NCI-H345 treated with DMSO at 0.1 percent for 48 hours (cell line): Measurements from ENCODE around the gene RBM46.

Source experiments
- DNase-seq: peaks from one replicate; lab custom pipeline; 2025; ENCODE audit not compliant: unreplicated experiment; lab: John Stamatoyannopoulos, UW

RBM46 gene, protein sequence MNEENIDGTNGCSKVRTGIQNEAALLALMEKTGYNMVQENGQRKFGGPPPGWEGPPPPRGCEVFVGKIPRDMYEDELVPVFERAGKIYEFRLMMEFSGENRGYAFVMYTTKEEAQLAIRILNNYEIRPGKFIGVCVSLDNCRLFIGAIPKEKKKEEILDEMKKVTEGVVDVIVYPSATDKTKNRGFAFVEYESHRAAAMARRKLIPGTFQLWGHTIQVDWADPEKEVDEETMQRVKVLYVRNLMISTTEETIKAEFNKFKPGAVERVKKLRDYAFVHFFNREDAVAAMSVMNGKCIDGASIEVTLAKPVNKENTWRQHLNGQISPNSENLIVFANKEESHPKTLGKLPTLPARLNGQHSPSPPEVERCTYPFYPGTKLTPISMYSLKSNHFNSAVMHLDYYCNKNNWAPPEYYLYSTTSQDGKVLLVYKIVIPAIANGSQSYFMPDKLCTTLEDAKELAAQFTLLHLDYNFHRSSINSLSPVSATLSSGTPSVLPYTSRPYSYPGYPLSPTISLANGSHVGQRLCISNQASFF

DNA sequence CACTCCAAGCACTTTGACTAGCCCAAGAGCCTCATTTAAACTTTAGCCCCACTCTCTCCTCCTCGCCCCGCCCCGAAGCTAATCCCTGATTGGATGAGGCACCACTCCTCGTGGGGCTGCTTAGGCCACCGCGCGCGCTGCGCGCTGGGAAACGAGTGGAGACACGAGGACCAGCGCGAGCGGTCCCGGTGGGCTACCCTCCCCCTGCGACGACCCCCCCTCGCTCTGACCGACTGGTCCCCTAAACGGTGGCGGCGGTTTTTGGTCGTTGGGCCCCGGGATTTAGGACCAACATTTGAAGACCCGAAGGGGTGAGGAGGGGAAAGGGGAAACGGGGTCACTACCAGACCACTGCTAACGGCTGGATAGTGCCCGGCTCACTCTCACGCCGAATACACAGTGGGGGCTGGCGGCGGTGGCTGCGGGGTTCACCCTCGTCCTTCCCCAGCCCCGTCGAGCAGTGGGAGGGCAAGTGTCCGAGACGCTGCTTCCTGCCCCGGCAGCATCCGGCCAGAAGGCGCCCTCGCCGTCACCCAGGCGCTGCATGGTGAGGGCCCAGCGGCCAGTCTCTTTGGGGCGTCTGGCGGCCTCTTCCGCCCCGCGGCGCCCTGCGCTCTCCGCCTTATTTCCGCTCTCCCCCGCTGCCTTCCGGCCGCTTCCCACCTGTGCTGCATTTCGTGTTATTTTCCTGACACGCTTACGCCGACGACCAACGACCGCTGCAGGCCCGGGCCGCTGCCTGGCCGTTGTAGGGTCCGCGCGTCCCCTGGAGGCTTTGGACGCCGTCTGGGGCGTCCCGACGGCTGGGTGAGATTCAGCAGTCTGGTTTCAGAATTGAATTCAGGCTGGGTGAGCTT is at the start of gene RBM46:
TSS of gene RBM46 (plus strand) at position 147 of the 857 bp plus-strand sequence. CDS start 15,481 bp downstream, outside the sequence.
- no peak for DNase-seq

DNA sequence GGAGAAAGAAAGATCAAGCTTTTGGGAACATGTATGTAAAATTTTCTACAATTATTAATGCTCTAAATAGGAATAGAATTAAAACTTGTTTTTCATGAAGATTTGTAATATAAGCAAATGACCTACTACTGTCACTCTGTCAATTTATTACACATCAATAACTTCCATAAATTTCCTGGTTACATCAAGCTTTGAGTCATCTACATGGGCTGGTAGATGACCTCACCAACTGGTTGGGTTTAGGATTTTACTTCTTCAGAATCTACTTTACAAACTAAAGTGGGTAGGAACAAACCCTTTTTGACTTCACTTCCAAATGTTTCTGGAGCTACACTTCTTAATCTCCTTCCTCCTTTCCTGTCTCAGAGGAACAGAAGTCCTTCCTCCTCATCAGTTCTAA is 49.3 kb upstream of the RBM46 start:
- no peak for DNase-seq

DNA sequence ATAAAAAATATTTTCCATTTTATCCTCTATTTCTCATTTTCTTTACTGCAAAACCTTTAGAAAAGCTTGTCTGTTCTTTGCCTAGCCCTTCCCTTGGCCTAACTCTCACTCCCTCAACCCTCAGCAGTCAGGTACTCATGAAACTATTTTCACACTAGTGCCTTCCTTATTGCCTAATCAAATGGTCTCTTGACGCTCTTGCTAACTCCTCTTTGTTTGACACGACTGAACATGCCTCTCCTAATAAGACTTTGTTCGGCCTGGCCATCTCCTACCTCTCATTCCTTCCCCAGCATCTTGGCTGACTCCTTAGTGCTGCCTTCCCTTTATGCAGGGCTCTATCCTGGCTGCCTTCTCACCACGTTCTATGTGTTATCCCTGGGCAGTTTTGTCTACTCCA is 48.4 kb upstream of the RBM46 start:
- DNase-seq: no peak

DNA sequence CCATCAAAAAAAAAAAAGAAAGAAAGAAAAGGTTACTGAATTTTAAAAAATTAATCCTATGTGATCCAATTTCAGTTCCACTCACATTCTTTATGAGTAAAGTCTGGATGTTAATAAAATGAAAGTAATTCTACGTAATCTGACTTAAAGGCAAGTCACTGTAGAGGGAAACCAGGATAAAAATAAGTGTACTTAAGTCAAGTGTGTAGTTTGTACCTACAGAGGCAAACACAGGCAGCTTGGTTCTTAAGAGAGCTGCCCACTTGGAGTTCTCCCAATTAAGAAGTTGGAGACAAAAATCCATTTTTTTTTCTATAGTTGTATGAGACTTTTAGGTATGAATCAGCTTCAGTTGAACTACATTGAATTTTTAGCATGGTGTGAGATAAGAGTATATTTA is 44.3 kb upstream of the RBM46 start:
- DNase-seq: no peak

DNA sequence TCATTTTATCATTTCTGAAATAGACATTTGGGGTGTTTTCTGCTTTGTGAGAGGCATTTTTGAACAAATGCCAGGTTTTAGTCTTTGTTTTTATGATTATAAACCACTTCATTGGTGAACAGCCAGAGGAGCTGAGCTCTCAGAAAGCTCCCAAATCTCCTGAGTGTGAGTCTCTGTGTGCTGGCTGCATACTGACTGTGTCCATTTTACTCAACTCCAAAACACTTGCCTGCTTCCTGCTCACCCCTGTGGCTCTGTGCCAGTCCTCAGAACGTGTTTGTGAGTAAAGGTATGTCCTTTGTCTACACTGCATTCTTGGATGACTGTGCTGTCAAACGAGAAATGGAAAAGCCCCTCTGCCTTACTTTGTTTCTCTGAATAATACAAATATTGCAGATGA is 42.6 kb upstream of the RBM46 start:
- no peak for DNase-seq

DNA sequence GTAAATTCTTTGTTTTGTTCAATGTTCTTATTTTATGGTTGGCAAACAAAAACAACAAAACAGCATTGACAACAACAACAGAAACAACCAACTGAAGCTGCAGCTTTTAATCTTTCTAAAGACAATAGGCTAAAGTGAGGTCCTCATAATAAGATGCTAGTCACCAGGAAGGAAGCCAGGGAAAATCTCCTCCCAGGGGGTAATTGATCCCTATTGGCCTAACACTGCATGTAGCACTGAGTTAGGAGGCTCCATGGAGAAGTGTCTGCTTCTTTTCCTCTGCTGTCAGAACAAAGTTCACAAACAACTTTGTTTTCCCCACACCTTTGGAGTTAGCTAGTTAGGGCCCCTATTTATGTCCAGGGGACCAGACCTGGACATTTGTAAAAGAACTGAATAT is 42.0 kb upstream of the RBM46 start:
- DNase-seq: no peak

DNA sequence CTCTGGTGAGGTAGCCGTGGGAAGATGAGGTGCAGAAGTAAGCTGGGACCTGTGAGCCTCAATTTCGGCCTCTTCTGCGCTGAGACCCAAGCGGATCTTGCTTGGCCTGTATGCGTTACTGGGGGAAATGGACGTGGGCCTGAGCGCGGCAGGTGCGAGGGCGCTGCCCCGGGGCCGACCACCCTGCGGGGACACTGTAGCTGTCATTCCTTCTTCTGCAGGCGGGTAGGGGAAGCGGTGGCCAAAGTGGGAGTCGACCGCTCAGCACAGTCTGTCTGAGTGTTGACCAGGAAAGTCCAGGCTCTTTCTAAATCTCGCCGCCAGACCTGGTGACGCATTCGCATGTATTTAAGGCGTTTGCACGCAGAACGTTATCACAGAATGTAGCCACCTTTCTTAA is 40.6 kb upstream of the RBM46 start:
- no peak for DNase-seq

DNA sequence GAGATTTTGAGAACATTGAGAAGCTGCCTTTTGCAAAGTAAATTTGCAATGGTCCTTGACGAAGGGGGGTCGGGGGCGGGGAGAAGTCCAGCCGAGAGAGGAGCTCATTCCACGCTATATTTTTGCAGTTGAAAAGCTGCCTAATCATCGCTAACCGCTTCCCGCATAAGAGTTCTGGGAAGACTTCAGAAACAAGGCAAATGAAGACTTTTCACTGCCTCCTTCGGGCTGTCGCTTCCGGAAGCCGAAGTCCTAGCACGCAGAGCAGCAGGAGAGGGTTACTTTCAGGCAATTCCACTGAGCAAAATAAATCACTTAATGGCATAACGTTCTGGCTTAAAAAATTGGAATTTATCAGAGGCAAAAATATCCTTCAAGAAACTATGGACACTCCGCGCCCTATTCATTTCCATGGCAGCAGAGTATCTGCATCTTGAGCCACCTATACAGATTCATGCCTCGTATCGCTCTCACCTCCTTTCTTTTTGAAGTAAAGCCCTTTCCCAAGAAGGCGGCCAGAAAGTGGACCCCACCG is 39.9 kb upstream of the RBM46 start:
- DNase-seq: no peak

DNA sequence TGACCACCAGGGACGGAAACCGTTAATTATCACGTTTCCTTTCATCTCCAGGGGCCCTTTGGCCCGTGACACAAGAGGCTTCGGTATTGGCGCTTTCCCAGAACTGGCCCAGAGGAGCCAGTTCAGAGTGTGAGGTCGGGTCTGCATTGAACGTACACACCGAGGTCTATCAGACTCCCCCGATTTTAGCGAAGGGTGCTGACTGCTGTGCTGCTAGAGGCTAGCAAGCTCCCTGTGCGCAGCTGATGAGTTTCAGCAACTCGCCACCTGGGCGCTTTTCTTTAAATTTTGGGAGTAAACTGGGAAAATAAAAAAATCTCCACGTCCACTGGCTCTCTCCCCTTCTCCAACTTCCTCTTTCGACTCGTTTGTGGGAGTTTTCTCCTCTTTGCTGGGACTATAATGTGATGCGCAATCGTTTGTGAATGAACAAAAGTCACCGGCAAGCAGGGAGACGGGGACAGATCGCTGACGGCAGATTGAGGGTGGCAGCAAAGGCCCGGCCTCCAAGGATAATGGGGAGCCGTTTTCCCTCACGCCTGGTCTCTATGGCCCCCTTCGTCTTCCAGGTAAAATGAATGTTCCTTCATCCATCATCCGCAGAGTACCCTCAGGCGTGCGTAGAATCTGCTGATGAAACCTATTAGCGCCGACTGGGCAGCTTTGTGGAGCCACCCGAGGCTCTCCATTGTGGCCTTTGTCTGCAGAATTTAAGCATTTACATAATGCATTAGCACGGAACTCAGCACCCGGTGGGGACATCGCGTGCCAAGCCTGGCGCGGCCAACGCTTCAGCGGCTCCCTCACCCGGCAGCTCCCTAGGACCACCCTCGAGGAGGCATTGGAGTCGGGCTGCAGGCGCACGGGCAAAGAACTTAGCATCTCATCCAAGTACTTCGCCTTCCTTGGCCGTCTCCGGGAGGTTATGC is 38.9 kb upstream of the RBM46 start:
- DNase-seq: no peak

DNA sequence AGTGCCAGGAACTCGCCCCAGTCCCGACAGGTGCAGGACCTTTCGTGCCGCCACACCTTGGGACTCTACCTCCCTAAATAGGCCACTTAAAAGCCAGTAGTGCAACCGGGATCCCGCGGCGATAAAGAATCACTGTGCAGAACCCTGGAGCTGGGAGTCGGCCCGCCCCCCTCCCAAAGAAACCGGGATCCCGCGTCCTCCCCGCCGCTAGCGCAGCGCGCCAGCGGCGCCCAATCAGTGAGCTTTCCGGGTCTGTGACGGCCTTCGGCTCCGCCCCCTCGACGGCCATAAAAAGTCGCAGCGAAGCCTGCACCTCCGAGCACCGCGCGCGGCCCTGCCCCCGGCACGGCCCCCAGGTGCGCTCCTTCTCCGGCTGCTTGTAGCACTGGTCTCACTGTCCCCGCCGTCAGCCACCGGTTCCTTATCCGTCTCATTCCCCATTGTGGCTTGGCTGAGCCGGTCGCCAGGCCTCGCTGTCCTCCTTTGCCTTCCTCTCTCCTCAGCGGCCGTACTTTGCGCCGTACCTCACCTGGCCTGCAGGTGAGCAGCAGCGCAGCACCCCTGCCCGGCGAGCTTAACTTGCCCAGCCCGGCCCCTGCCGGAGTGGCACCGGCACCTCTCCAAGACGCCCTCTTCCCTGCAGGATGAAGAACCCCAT is 37.3 kb upstream of the RBM46 start, which contains the start of gene LRAT:
TSS of gene LRAT (plus strand) at position 318 of the 658 bp plus-strand sequence. CDS start at position 645, 327 bp downstream.
- no peak for DNase-seq

DNA sequence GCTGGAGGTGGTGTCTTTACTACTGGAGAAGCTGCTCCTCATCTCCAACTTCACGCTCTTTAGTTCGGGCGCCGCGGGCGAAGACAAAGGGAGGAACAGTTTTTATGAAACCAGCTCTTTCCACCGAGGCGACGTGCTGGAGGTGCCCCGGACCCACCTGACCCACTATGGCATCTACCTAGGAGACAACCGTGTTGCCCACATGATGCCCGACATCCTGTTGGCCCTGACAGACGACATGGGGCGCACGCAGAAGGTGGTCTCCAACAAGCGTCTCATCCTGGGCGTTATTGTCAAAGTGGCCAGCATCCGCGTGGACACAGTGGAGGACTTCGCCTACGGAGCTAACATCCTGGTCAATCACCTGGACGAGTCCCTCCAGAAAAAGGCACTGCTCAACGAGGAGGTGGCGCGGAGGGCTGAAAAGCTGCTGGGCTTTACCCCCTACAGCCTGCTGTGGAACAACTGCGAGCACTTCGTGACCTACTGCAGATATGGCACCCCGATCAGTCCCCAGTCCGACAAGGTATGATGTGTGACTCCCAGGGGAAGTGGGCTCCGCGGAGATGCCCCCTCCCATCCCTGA is 36.6 kb upstream of the RBM46 start:
- DNase-seq: no peak

DNA sequence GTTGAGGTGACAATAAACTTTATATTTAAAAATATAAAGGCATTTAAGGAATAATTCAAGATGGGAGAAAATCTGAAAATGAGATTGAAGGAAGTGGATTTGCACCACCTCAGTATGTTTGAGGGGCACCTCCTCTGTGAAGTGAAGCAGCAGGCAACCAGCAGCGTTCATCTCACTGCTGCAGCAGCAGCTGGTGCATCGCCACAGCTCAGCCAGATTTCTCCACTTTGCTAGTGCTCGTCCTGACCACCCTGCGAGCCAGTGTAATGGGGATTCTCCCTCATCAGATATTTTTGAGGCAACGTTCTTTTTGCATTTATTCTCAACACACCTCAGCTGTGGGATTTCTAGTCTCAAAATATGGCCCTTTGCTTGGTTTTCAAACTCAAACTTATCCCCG is 23.4 kb upstream of the RBM46 start:
- no peak for DNase-seq

DNA sequence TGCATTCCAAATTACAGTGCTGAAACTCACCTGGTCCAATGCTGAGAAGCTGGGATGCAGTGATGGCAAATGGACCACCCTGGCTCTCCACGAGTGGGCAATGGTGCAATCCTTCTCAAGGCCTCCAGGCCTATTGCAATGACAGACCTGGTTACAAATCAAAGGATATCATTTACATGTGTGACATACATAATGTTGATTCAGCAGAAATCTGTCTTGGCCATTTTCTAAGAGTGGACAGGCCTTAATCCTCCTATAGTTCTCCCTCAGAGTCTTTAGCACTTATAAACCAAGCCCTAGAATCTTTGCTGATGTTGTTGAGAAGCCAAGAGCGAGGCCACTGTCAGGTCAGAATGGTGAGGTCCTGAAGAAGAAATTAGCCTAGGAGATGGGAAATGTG is 20.2 kb upstream of the RBM46 start:
- DNase-seq: no peak

DNA sequence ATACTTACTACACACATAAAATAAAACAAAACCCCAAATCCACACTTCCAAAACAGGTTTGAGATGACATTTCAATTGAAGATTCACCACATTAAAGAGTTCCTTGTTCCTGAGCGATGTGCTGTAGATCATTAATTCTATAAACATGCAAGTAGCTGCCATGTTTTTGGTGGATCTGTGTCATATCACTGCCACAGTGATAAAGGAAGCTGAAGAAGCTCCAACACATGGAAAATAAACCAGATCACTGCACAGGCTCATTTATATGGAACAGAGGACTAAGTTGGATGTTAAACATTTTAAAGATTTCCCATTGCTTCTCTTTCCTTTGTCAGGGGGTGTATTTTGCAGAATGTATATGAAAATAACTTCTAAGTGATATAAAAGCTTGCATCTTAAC is 2.8 kb upstream of the RBM46 start:
- DNase-seq: no peak

DNA sequence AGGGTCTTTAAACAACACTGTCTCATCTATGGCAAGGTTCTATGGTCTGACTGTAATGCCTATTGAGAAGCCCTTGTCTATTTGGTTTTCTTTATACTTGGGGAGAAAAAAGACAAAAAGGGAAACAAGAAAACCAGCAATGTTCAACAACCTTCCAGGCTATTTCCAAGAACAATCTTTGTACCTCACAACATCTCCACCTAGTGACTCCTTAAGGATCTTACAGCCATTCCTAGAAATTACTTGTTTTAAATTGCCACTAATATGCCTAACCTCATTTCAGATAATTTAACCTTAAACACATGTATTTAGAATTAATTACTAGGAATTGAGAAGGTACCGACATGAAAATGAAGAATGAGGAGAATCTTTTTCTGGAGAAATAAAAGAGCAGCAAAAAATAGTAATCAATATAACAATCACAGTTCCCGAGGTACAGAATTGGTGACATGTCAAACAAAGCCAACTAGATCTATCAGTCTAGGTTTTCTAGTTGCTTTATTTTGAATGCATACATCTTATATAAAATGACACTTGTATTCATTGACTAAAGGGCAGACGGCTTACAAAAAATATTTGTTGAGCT is 1.6 kb upstream of the RBM46 start:
- DNase-seq: no peak

DNA sequence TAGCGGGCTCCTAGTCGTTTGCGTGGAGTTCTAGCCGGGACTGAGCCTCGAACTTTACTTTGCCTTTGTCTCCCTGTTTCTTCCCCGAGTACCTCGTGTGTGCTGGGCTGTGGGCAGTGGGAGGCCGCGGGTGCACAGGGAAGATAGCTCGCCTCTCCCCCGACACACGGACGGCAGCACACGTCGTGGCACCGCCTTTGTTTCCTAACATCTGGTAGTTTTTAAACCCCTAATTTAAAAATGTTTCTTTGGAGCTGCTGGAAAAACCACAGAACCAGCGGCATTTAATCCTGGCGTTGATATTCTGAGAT is 866 bp downstream of the RBM46 start:
- DNase-seq: no peak

DNA sequence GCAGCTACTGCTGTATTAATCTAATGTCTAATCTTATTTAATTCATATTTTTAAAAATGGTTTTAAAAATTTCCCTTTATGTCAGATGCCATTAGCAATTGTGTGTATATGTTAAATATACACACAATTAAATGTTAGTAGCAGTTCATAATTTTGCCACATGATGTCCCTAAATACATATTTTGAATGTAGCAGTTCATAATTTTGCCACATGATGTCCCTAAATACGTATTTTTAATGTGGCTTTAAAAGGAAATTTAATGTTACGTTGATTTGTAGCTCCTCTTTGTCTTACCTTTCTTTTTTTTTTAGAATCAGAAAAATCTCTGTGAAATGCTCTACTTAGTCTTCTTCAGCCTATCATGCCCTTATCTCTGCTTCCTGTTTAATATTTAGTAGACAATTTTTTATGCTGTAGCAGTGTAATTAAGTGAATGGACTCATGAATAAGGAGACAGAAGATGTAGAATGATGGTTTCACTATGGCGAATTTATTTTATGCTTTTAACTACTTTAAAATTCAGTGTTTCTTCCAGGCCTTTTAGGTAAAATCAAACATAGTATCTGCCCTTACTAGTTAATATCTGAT is 26.1 kb downstream of the RBM46 start:
- DNase-seq: no peak

DNA sequence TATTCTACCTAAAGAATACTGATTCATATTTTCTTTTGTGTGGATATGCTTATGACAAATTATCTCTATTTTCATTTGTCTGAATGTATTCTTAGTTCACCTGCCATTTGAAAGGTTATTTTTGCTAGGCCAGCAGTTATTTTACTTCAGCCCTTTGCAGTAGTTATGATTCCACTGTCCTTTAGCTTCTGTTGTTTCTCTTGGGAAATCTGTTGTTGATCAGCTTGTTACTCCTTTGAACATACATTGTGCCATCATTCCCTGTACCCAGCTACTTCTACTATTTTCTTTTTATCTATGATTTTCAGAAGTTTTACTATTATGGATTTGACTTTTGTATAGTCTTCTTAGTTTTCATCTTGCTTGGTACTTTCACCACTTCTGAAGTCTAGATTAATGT is 37.2 kb downstream of the RBM46 start:
- DNase-seq: no peak

DNA sequence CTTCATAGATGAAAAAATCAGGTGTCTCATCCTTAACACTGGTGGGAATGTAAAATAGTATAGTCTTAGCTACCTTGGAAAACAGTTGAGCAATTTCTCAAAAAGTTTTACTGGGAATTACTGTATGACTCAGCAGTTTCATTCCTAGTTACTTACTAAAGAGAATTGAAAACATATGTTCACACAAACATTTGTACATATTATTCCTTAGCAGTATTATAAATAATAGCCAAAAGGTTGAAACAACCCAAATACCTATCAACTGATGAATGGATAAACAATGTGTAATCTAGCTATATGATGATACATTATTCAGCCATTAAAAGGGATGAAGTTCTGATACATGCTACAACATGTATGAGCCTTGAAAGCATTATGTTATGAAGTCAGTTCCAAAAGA is 41.7 kb downstream of the RBM46 start:
- no peak for DNase-seq
